ENCODE data around the gene RNF182.

DNA sequence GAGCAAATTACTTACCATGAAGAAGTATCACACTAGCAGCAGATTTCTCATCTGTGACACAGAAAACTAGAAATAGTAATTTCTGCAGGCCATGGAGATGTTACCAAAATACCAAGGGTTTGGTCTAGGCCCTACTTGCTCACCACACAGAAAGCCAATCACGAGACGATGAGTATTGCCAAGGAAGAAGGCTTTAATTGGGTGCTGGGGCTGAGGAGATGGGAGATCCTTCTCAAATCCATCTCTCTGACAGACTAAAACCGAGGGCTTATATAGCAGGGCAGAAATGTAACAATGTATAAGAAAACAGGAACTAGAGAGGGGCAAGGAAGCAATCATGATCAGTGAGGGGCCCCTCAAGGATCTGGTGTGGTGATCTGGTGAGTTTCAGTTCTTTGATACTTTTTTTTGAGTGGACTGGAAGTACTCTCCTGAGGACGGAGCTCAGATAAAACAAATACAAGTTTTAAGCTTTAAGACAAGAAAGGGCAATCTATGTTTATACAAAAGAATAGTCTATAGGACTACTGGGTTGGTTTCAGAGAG, 40.9 kb downstream of the RNF182 start:
- TF ChIP-seq POLR2A (IDR thresholded peaks at IDR 0.05; ENCODE audit: low read depth, low read length) = no peak
- no peak for TF ChIP-seq POLR2AphosphoS5 (IDR thresholded peaks at IDR 0.05; ENCODE audit: low read depth, low read length)

Data from GM12892 (cell line).